Adrenal gland (tissue), 5 donors: Measurements from ENCODE around the gene MSMB.

Experiments
- CTCF ChIP-seq, 6 experiments: fragments of 450-650 bp in 4 of 6; fragments of 200-600 bp in 2 of 6; sonication (generic) in 1 of 6; IDR thresholded peaks; 1 replicate in 5 of 6; 2 replicates in 1 of 6; pipeline versions ENCODE4 v1.5.1 to v1.8.0; 2016 to 2021; ENCODE audit warnings: antibody characterized with exemption in 6 of 6, mild to moderate bottlenecking in 2 of 6, moderate library complexity in 1 of 6
- POLR2A ChIP-seq, 2 donors: fragments of 450-650 bp; IDR thresholded peaks; one replicate each; pipeline ENCODE4 v1.6.1; 2017; ENCODE audit warnings: antibody characterized with exemption in 2 of 2, mild to moderate bottlenecking in 2 of 2, moderate library complexity in 1 of 2
- donor health status: DM: no; HTN: no; CAD: no.

- TF ChIP-seq CTCF (IDR thresholded peaks at IDR 0.05) = no peak
- no peak for TF ChIP-seq POLR2A (IDR thresholded peaks at IDR 0.05)
These were observed 43.0 kb downstream of the MSMB start for GRCh38 chr10:46002916-46003693.
